Liver (tissue), 9 donors: ENCODE data around the gene SKAP1. TPM values are rescaled to one million over a fixed set of nuclear protein-coding genes. Genes with fewer than 3 reads are reported as not detected.

Source experiments
- DNase-seq: peaks from one replicate; pipeline ENCODE4 v3.0.0-alpha.2; 2017; ENCODE audit warnings: low spot score
- H3K27ac ChIP-seq, 2 donors: one replicate each; pipeline ENCODE4 v1.7.0; 2013; ENCODE audit warnings: inconsistent platforms in 2 of 2, low read length in 2 of 2, control low read depth in 1 of 2, low read depth in 1 of 2, mild to moderate bottlenecking in 1 of 2
- H3K27me3 ChIP-seq, 4 donors: one replicate each; pipeline versions ENCODE4 v1.6.1 to v1.7.0; 2013; ENCODE audit warnings: low read length in 3 of 4, inconsistent platforms in 1 of 4, mild to moderate bottlenecking in 1 of 4, moderate library complexity in 1 of 4; ENCODE audit not compliant: control insufficient read depth in 4 of 4, insufficient read depth in 4 of 4
- H3K36me3 ChIP-seq, 4 donors: one replicate each; pipeline versions ENCODE4 v1.6.1 to v1.7.0; 2013; ENCODE audit warnings: low read length in 3 of 4, mild to moderate bottlenecking in 3 of 4, low read depth in 1 of 4, moderate library complexity in 1 of 4; ENCODE audit not compliant: control insufficient read depth in 4 of 4, insufficient read depth in 3 of 4
- H3K4me1 ChIP-seq, 4 donors: one replicate each; pipeline versions ENCODE4 v1.6.1 to v1.7.0; 2013; ENCODE audit warnings: low read length in 3 of 4, mild to moderate bottlenecking in 3 of 4, moderate library complexity in 1 of 4; ENCODE audit not compliant: control insufficient read depth in 4 of 4, insufficient read depth in 4 of 4
- H3K4me3 ChIP-seq, 3 donors: one replicate each; pipeline versions ENCODE4 v1.6.1 to v1.7.0; 2013; ENCODE audit warnings: low read length in 3 of 3, control low read depth in 1 of 3, low read depth in 1 of 3, mild to moderate bottlenecking in 1 of 3
- H3K9ac ChIP-seq, 2 donors: one replicate each; pipeline ENCODE4 v1.7.0; 2013; ENCODE audit warnings: low read length in 2 of 2, mild to moderate bottlenecking in 2 of 2, moderate library complexity in 2 of 2, control low read depth in 1 of 2, low read depth in 1 of 2
- H3K9me3 ChIP-seq, 4 donors: one replicate each; pipeline versions ENCODE4 v1.6.1 to v1.7.0; 2013; ENCODE audit warnings: low read length in 3 of 4; ENCODE audit not compliant: control insufficient read depth in 4 of 4
- EGR1 ChIP-seq, 2 donors: IDR thresholded peaks; 2 replicates each; pipeline ENCODE4 v1.6.1; 2016 to 2018; ENCODE audit warnings: antibody characterized with exemption in 2 of 2, low read depth in 2 of 2
- FOXA1 ChIP-seq: IDR thresholded peaks from 2 replicates; pipeline ENCODE4 v1.6.1; 2016; ENCODE audit warnings: antibody characterized with exemption
- FOXA2 ChIP-seq: IDR thresholded peaks from 2 replicates; pipeline ENCODE4 v1.6.1; 2016; ENCODE audit warnings: antibody characterized with exemption
- GABPA ChIP-seq, 2 donors: IDR thresholded peaks in 1 of 2; conservative IDR thresholded peaks in 1 of 2; 2 replicates each; pipeline ENCODE4 v1.6.1; 2016; ENCODE audit warnings: antibody characterized with exemption in 2 of 2, mild to moderate bottlenecking in 1 of 2, moderate library complexity in 1 of 2
- HNF4A ChIP-seq, 2 donors: conservative IDR thresholded peaks; 2 replicates each; pipeline ENCODE4 v1.6.1; 2016; ENCODE audit warnings: antibody characterized with exemption in 2 of 2, mild to moderate bottlenecking in 2 of 2
- HNF4G ChIP-seq: IDR thresholded peaks from 2 replicates; pipeline ENCODE4 v1.6.1; 2016; ENCODE audit warnings: antibody characterized with exemption
- JUND ChIP-seq, 2 donors: IDR thresholded peaks; 2 replicates each; pipeline ENCODE4 v1.6.1; 2016; ENCODE audit warnings: antibody characterized with exemption in 2 of 2
- RAD21 ChIP-seq, 2 donors: IDR thresholded peaks; 2 replicates each; pipeline ENCODE4 v1.6.1; 2016; ENCODE audit warnings: antibody characterized with exemption in 2 of 2, mild to moderate bottlenecking in 2 of 2
- RXRA ChIP-seq, 2 donors: IDR thresholded peaks; 2 replicates each; pipeline ENCODE4 v1.6.1; 2017 to 2018; ENCODE audit warnings: antibody characterized with exemption in 2 of 2, mild to moderate bottlenecking in 1 of 2
- SP1 ChIP-seq: IDR thresholded peaks from 2 replicates; pipeline ENCODE4 v1.6.1; 2018; ENCODE audit warnings: antibody characterized with exemption, mild to moderate bottlenecking
- TAF1 ChIP-seq: conservative IDR thresholded peaks from 2 replicates; pipeline ENCODE4 v1.6.1; 2016; ENCODE audit warnings: antibody characterized with exemption, mild to moderate bottlenecking
- YY1 ChIP-seq: IDR thresholded peaks from 2 replicates; pipeline ENCODE4 v1.6.1; 2016; ENCODE audit warnings: antibody characterized with exemption, mild to moderate bottlenecking
- WGBS: extraction: QIAGEN DNeasy Blood & Tissue Kit; methylation state at CpG from one replicate; pipeline ENCODE4 v1.1.7; 2013; 5-methylcytosine and 5-hydroxymethylcytosine counted together
- polyA plus RNA-seq, 2 donors: library from polyadenylated mRNA; stranded (reverse) in 1 of 2; unstranded in 1 of 2; fragments of 200-250 nt in 1 of 2; fragments of >200 nt in 1 of 2; fragmentation: Nextera tagmentation in 1 of 2; extraction: Ambion mirVana in 1 of 2; gene quantifications; one replicate each; pipeline versions ENCODE4 v1.2.1 to v1.2.3, GENCODE V29; 2013 to 2015
- total RNA-seq, 2 donors: library from RNA; depleted of rRNA; stranded (reverse); fragments of >200 nt; gene quantifications; one replicate each; pipeline ENCODE4 v1.2.3, GENCODE V29; 2014
- TF ChIP-seq, protein P1 (sequence below): IDR thresholded peaks from 2 replicates; pipeline ENCODE4 v1.6.1; 2016; ENCODE audit warnings: antibody characterized with exemption
- TF ChIP-seq, protein P2 (sequence below): IDR thresholded peaks from 2 replicates; pipeline ENCODE4 v1.6.1; 2016; ENCODE audit warnings: antibody characterized with exemption
- TF ChIP-seq, protein P3 (sequence below): IDR thresholded peaks from 2 replicates; pipeline ENCODE4 v1.6.1; 2016; ENCODE audit warnings: antibody characterized with exemption
- TF ChIP-seq, protein P4 (sequence below): fragments of 150-350 bp; IDR thresholded peaks from 2 replicates; pipeline ENCODE4 v1.5.1; 2017; ENCODE audit warnings: improper control_type of control experiment, low read depth, low read length; ENCODE audit not compliant: missing input control
- TF ChIP-seq, protein P5 (sequence below): IDR thresholded peaks from 2 replicates; pipeline ENCODE4 v1.6.1; 2016; ENCODE audit warnings: antibody characterized with exemption, mild to moderate bottlenecking
- donor health status: healthy.
- donor health status: healthy.
- donor health status: healthy.
- donor health status: healthy.
- donor health status: healthy.

Gene SKAP1
- total and polyA plus RNA-seq, 4 donors = 2.5 to 20.8 (median 11.3) TPM

DNA sequence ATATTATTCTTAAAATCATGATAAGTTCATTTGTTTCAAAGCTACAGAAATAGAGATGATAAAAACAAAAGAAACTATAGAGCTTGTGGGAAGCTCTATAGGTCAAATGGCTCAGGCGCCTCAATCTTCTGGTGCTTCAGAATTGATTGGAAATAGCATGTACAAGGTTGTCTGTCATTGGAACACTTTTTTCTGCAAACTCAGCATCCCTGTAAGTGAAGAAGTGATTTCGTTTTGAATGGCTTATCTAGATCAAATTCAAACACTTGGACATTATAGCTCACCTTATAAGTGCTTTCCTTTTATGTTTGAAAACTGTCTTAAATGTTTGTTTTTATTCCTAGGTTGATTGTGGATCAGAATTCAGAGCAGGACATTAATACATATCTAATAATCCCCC is 103.7 kb downstream of the SKAP1 start:
- Histone ChIP-seq H3K4me1 (no peaks in the 10 kb centered on the region), H3K4me3 (no peak overlapping the region), H3K9ac (no peak overlapping the region), H3K36me3 (no peaks in the 10 kb centered on the region), H3K9me3 (no peaks in the 10 kb centered on the region), H3K27ac (no peak overlapping the region), H3K27me3 (peaks cover 0 to 6% (median 2%) of the 10 kb centered on the region in 4 donors)
- TF ChIP-seq, protein P1, sequence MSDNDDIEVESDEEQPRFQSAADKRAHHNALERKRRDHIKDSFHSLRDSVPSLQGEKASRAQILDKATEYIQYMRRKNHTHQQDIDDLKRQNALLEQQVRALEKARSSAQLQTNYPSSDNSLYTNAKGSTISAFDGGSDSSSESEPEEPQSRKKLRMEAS = no peak
- TF ChIP-seq, protein P2, sequence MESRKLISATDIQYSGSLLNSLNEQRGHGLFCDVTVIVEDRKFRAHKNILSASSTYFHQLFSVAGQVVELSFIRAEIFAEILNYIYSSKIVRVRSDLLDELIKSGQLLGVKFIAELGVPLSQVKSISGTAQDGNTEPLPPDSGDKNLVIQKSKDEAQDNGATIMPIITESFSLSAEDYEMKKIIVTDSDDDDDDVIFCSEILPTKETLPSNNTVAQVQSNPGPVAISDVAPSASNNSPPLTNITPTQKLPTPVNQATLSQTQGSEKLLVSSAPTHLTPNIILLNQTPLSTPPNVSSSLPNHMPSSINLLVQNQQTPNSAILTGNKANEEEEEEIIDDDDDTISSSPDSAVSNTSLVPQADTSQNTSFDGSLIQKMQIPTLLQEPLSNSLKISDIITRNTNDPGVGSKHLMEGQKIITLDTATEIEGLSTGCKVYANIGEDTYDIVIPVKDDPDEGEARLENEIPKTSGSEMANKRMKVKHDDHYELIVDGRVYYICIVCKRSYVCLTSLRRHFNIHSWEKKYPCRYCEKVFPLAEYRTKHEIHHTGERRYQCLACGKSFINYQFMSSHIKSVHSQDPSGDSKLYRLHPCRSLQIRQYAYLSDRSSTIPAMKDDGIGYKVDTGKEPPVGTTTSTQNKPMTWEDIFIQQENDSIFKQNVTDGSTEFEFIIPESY = no peak
- TF ChIP-seq HNF4G = no peak
- no peak for DNase-seq
- WGBS = 53% methylated on average over 2 of the region's 2 CpGs

DNA sequence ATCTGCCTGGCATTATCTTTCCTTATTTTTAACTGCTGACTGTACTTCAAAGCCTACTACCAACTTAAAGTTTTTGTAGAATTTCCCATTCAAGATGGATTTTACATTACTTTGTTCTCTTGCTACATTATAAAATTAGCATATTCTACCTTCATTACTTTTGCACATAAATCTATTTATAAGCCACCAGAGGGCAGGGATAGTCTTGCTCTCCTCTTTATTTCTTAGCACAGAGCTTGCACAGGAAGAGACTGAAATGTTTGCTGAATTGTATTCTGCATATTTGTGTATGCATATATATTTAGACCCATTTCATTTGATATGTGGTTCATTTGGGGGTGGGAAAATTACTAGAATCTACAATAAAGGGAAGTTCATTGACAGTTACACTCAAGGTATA is 108.0 kb downstream of the SKAP1 start:
- no peaks in the 10 kb centered on the region for H3K36me3 ChIP-seq
- peaks cover 0 to 2% (median 0%) of the 10 kb centered on the region in 4 donors for H3K27me3 ChIP-seq
- no peak overlapping the region for H3K4me3 ChIP-seq
- H3K9me3 ChIP-seq = no peaks in the 10 kb centered on the region
- DNase-seq = no peak
- no peaks in the 10 kb centered on the region for H3K4me1 ChIP-seq
- TF ChIP-seq, protein P3, sequence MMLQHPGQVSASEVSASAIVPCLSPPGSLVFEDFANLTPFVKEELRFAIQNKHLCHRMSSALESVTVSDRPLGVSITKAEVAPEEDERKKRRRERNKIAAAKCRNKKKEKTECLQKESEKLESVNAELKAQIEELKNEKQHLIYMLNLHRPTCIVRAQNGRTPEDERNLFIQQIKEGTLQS = no peak
- no peak for TF ChIP-seq GABPA (IDR thresholded peaks at IDR 0.05 in 1 of 2, conservative IDR thresholded peaks at IDR 0.05 in 1 of 2)
- H3K27ac ChIP-seq = no peak overlapping the region
- no peak overlapping the region for H3K9ac ChIP-seq

DNA sequence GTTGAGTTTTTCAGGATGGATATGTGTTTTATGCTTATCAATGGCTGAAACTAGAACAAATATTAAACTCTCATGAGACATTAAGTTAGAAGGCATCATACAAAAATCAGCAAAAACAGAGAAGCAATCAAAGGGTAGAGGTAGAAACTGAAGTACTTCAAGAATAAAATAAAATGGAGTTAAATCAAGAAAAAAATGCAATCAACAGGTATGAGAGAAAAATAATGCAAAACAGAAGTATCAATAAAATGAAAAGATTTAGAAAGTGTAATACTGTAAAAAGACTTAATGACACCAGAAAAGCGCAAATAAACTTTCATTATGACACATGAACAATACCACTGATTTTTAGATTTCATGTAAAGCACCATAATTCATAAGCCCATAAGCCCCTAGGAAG is 112.3 kb downstream of the SKAP1 start:
- peaks cover 0 to 16% (median 4%) of the 10 kb centered on the region in 4 donors for H3K27me3 ChIP-seq

More for the DNA sequence above, 112.3 kb downstream of the SKAP1 start:
- H3K4me1 ChIP-seq = no peaks in the 10 kb centered on the region
- whole genome bisulfite sequencing = 86% methylated on average over 1 of the region's 1 CpG
- no peaks in the 10 kb centered on the region for H3K9me3 ChIP-seq
- H3K9ac ChIP-seq = no peak overlapping the region
- TF ChIP-seq, protein P3 = no peak
- TF ChIP-seq, protein P1 = no peak
- TF ChIP-seq YY1 = no peak
- TF ChIP-seq, protein P4, sequence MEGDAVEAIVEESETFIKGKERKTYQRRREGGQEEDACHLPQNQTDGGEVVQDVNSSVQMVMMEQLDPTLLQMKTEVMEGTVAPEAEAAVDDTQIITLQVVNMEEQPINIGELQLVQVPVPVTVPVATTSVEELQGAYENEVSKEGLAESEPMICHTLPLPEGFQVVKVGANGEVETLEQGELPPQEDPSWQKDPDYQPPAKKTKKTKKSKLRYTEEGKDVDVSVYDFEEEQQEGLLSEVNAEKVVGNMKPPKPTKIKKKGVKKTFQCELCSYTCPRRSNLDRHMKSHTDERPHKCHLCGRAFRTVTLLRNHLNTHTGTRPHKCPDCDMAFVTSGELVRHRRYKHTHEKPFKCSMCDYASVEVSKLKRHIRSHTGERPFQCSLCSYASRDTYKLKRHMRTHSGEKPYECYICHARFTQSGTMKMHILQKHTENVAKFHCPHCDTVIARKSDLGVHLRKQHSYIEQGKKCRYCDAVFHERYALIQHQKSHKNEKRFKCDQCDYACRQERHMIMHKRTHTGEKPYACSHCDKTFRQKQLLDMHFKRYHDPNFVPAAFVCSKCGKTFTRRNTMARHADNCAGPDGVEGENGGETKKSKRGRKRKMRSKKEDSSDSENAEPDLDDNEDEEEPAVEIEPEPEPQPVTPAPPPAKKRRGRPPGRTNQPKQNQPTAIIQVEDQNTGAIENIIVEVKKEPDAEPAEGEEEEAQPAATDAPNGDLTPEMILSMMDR = no peak
- no peak for TF ChIP-seq RXRA (IDR thresholded peaks at IDR 0.05)
- TF ChIP-seq JUND (IDR thresholded peaks at IDR 0.05) = no peak
- TF ChIP-seq HNF4G = no peak
- TF ChIP-seq, protein P2 = no peak
- TF ChIP-seq GABPA (IDR thresholded peaks at IDR 0.05 in 1 of 2, conservative IDR thresholded peaks at IDR 0.05 in 1 of 2) = no peak
- TF ChIP-seq TAF1 = no peak
- TF ChIP-seq RAD21 (IDR thresholded peaks at IDR 0.05) = no peak
- TF ChIP-seq FOXA1 = no peak
- TF ChIP-seq HNF4A (conservative IDR thresholded peaks at IDR 0.05) = no peak
- TF ChIP-seq SP1 = no peak
- TF ChIP-seq FOXA2 = no peak
- TF ChIP-seq EGR1 (IDR thresholded peaks at IDR 0.05; ENCODE audit: low read depth in 2 of 2) = no peak
- TF ChIP-seq, protein P5, sequence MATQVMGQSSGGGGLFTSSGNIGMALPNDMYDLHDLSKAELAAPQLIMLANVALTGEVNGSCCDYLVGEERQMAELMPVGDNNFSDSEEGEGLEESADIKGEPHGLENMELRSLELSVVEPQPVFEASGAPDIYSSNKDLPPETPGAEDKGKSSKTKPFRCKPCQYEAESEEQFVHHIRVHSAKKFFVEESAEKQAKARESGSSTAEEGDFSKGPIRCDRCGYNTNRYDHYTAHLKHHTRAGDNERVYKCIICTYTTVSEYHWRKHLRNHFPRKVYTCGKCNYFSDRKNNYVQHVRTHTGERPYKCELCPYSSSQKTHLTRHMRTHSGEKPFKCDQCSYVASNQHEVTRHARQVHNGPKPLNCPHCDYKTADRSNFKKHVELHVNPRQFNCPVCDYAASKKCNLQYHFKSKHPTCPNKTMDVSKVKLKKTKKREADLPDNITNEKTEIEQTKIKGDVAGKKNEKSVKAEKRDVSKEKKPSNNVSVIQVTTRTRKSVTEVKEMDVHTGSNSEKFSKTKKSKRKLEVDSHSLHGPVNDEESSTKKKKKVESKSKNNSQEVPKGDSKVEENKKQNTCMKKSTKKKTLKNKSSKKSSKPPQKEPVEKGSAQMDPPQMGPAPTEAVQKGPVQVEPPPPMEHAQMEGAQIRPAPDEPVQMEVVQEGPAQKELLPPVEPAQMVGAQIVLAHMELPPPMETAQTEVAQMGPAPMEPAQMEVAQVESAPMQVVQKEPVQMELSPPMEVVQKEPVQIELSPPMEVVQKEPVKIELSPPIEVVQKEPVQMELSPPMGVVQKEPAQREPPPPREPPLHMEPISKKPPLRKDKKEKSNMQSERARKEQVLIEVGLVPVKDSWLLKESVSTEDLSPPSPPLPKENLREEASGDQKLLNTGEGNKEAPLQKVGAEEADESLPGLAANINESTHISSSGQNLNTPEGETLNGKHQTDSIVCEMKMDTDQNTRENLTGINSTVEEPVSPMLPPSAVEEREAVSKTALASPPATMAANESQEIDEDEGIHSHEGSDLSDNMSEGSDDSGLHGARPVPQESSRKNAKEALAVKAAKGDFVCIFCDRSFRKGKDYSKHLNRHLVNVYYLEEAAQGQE = no peak
- H3K4me3 ChIP-seq = no peak overlapping the region
- no peaks in the 10 kb centered on the region for H3K36me3 ChIP-seq
- H3K27ac ChIP-seq = no peak overlapping the region
- DNase-seq = no peak
